GM12878 (cell line): ENCODE results near the gene PTBP3. TPM values are rescaled to one million over a fixed set of nuclear protein-coding genes. Genes with fewer than 3 reads are reported as not detected.

Source experiments
- ATAC-seq: fragments of 200-7000 bp; cut with Tn5 transposase; 3 replicates; pipeline ENCODE4 v1.9.1; 2020; ENCODE audit warnings: mild to moderate bottlenecking, moderate library complexity
- BruUV-seq: library from RNA; stranded (reverse); fragments of 400-500 nt; replicated peaks from 2 replicates; lab custom pipeline; 2021; lab: Mats Ljungman, UMichigan
- CTCF ChIA-PET: fragments of 300-600 bp; sonication (Branson Sonifier 250); formaldehyde crosslinking; extraction: SDS; loops from one replicate; lab custom pipeline; 2021; ENCODE audit warnings: inconsistent platforms; lab: Yijun Ruan, JAX
- POLR2A ChIA-PET: fragments of 350-600 bp; formaldehyde crosslinking; extraction: SDS; loops from one replicate; lab custom pipeline; 2021; ENCODE audit warnings: inconsistent platforms; lab: Charles Lee
- RAD21 ChIA-PET: fragments of 300-600 bp; sonication (Branson Sonifier 250); formaldehyde crosslinking; loops from one replicate; lab custom pipeline; 2023; ENCODE audit warnings: antibody characterized with exemption; ENCODE audit not compliant: unreplicated experiment; lab: Charles Lee
- SMC1A ChIA-PET: fragments of 300-600 bp; sonication (Branson Sonifier 250); formaldehyde crosslinking; loops from one replicate; lab custom pipeline; 2023; ENCODE audit not compliant: unreplicated experiment, uncharacterized antibody; lab: Charles Lee
- DNase-seq: peaks from one replicate; pipeline ENCODE4 v3.0.0-alpha.2; 2011; ENCODE audit warnings: low read depth, low spot score
- FAIRE-seq: peaks from 3 replicates; lab custom pipeline; 2011; peaks lifted over from hg19 to GRCh38; lab: Jason Lieb, UNC
- H2AFZ ChIP-seq: 2 replicates; pipeline ENCODE4 v1.6.0; 2011; ENCODE audit warnings: low read depth, low read length, control low read depth; ENCODE audit not compliant: control insufficient read depth
- H3K27ac ChIP-seq: 2 replicates; pipeline ENCODE4 v1.5.1; 2011; ENCODE audit warnings: control low read depth; ENCODE audit not compliant: control insufficient read depth, insufficient read depth
- H3K27me3 ChIP-seq, 2 experiments: replicated peaks in 1 of 2; 2 replicates each; pipeline versions ENCODE4 v1.6.0 to v1.6.1; 2011; ENCODE audit warnings: low read length in 1 of 2; ENCODE audit not compliant: control insufficient read depth in 2 of 2, insufficient read depth in 2 of 2
- H3K36me3 ChIP-seq, 2 experiments: 2 replicates each; pipeline ENCODE4 v1.5.1; 2011; ENCODE audit warnings: low read length in 1 of 2; ENCODE audit not compliant: control insufficient read depth in 2 of 2, insufficient read depth in 2 of 2
- H3K4me1 ChIP-seq: 2 replicates; pipeline ENCODE4 v1.6.1; 2011; ENCODE audit warnings: mild to moderate bottlenecking, low read length, moderate library complexity, mixed read lengths; ENCODE audit not compliant: control insufficient read depth, insufficient read depth
- H3K4me2 ChIP-seq: 2 replicates; pipeline ENCODE4 v1.6.0; 2011; ENCODE audit warnings: control low read depth; ENCODE audit not compliant: control insufficient read depth, insufficient read depth
- H3K4me3 ChIP-seq: fragments of 200-600 bp; sonication (generic); 2 replicates; pipeline ENCODE4 v1.5.1; 2016
- H3K79me2 ChIP-seq: 2 replicates; pipeline ENCODE4 v1.6.0; 2011; ENCODE audit warnings: low read length; ENCODE audit not compliant: control insufficient read depth, insufficient read depth
- H3K9ac ChIP-seq: 2 replicates; pipeline ENCODE4 v1.8.0; 2011; ENCODE audit warnings: low read length, control low read depth, mixed read lengths; ENCODE audit not compliant: control insufficient read depth, insufficient read depth
- H3K9me3 ChIP-seq: replicated peaks from 3 replicates; pipeline ENCODE4 v1.5.1; 2011; ENCODE audit warnings: mild to moderate bottlenecking, low read length; ENCODE audit not compliant: control insufficient read depth, insufficient read depth
- H4K20me1 ChIP-seq: 2 replicates; pipeline ENCODE4 v1.6.0; 2011; ENCODE audit not compliant: control insufficient read depth, insufficient read depth
- CHD1 ChIP-seq: IDR thresholded peaks from 2 replicates; pipeline ENCODE4 v1.6.1; 2012; ENCODE audit warnings: low read depth, low read length, improper control_type of control experiment
- IRF3 ChIP-seq: fragments of 450-650 bp; IDR thresholded peaks from 2 replicates; pipeline ENCODE4 v1.6.1; 2014; ENCODE audit warnings: mild to moderate bottlenecking
- IRF4 ChIP-seq: IDR thresholded peaks from 2 replicates; pipeline ENCODE4 v1.6.1; 2011; ENCODE audit warnings: low read depth, low read length
- LARP7 ChIP-seq: fragments of 450-650 bp; IDR thresholded peaks from 2 replicates; pipeline ENCODE4 v1.6.1; 2017; ENCODE audit warnings: mild to moderate bottlenecking
- POU2F2 ChIP-seq: IDR thresholded peaks from 3 replicates; pipeline ENCODE4 v1.6.1; 2011; ENCODE audit warnings: low read depth, mild to moderate bottlenecking, low read length, borderline replicate concordance
- RCOR1 ChIP-seq: conservative IDR thresholded peaks from 2 replicates; pipeline ENCODE4 v1.6.1; 2012; ENCODE audit warnings: low read depth, low read length, improper control_type of control experiment
- STAT3 ChIP-seq: IDR thresholded peaks from 2 replicates; pipeline ENCODE4 v1.6.1; 2011; ENCODE audit warnings: low read depth, low read length, improper control_type of control experiment
- ZZZ3 ChIP-seq: IDR thresholded peaks from 2 replicates; pipeline ENCODE4 v1.6.1; 2011; ENCODE audit warnings: low read depth; ENCODE audit not compliant: control insufficient read depth, insufficient read length
- WGBS: methylation state at CpG from one replicate; pipeline ENCODE4 v1.1.6; 2016; ENCODE audit warnings: low lambda C conversion rate; ENCODE audit not compliant: insufficient replicate concordance, insufficient coverage; ENCODE audit errors: missing lambda C conversion rate; 5-methylcytosine and 5-hydroxymethylcytosine counted together
- in situ Hi-C: fragments of 300-500 bp; cut with MboI; formaldehyde crosslinking; loops from 9 replicates; pipeline ENCODE4 v1.14.3; 2018; ENCODE audit warnings: mixed read lengths
- intact Hi-C: fragments of 100-400 bp; cut with micrococcal nuclease; formaldehyde crosslinking; loops from one replicate; pipeline ENCODE4 v1.14.2; 2022; ENCODE audit not compliant: unreplicated experiment
- polyA plus RNA-seq, 11 experiments: library from polyadenylated mRNA; depleted of rRNA in 4 of 11; unstranded in 6 of 11; stranded (reverse) in 5 of 11; fragments of >200 nt; fragmentation: Nextera tagmentation in 4 of 11; fragmentation: Illumina TruSeq in 1 of 11; extraction: Ambion mirVana in 4 of 11; extraction: Trizol in 1 of 11; gene quantifications; 1 replicate in 1 of 11; 2 replicates in 10 of 11; pipeline versions ENCODE4 v1.2.1 to v1.2.3, GENCODE V29; 2011 to 2016; ENCODE audit warnings: inconsistent platforms in 2 of 11, missing spikeins in 2 of 11, low read depth in 1 of 11
- total RNA-seq, 4 experiments: library from RNA; depleted of rRNA in 3 of 4; stranded (reverse); fragments of >200 nt in 3 of 4; fragmentation: Illumina TruSeq in 1 of 4; extraction: Trizol in 1 of 4; gene quantifications; 2 replicates each; pipeline versions ENCODE4 v1.2.1 to v1.2.3, GENCODE V29; 2013 to 2021
- TF ChIP-seq, protein P1 (sequence below): fragments of 450-650 bp; IDR thresholded peaks from 2 replicates; pipeline ENCODE4 v1.6.1; 2016; ENCODE audit warnings: mild to moderate bottlenecking
- TF ChIP-seq, protein P2 (sequence below): fragments of 450-650 bp; IDR thresholded peaks from 2 replicates; pipeline ENCODE4 v1.6.1; 2016; ENCODE audit warnings: mild to moderate bottlenecking
- TF ChIP-seq, protein P3 (sequence below): fragments of 450-650 bp; IDR thresholded peaks from 2 replicates; pipeline ENCODE4 v1.6.1; 2017; ENCODE audit warnings: borderline replicate concordance

The PTBP3 gene
- total and polyA plus RNA-seq, 10 of the 15 experiments (the other 5 are each of a cell fraction or from before 2014, with no cell fraction given) = 12.5 to 104 (median 52.7) TPM

- TF ChIP-seq ZZZ3 (no peak), LARP7 (peak; percentile 30; the same call in 1 of the 2 replicates)
- TF ChIP-seq, protein P1, sequence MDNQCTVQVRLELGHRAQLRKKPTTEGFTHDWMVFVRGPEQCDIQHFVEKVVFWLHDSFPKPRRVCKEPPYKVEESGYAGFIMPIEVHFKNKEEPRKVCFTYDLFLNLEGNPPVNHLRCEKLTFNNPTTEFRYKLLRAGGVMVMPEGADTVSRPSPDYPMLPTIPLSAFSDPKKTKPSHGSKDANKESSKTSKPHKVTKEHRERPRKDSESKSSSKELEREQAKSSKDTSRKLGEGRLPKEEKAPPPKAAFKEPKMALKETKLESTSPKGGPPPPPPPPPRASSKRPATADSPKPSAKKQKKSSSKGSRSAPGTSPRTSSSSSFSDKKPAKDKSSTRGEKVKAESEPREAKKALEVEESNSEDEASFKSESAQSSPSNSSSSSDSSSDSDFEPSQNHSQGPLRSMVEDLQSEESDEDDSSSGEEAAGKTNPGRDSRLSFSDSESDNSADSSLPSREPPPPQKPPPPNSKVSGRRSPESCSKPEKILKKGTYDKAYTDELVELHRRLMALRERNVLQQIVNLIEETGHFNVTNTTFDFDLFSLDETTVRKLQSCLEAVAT = no peak
These were observed 46.8 kb upstream of the PTBP3 start, which contains the start of gene HSDL2 (continued) for GRCh38 chr9:112380102-112380824.

GRCh38 chr9:112379177-112380101 is 46.0 kb upstream of the PTBP3 start:
- Histone ChIP-seq H3K27ac (peak overlapping the region; percentile 95), H3K9me3 (no peaks in the 10 kb centered on the region), H3K4me2 (peak overlapping the region; percentile 93), H4K20me1 (no peaks in the 10 kb centered on the region), H3K4me3 (peak overlapping the region; percentile 88), H3K36me3 (no peaks in the 10 kb centered on the region), H3K9ac (peak overlapping the region; percentile 93), H3K79me2 (peaks cover 31% of the 10 kb centered on the region), H3K4me1 (peaks cover 17% of the 10 kb centered on the region), H3K27me3 (no peaks in the 10 kb centered on the region), H2AFZ (peak overlapping the region; percentile 95)
- ChIA-PET CTCF (interaction anchor here (0.7 to 2.8 kb wide), 20 partner anchors 10 to 770 kb away, joined by 3 to 12 read pairs (median 4); partner anchors contain the start of gene INIP), SMC1A (interaction anchor here (0.8 to 2.9 kb wide), 11 partner anchors 10 to 620 kb away, joined by 3 to 24 read pairs (median 3); no protein-coding TSS in a partner anchor), POLR2A (interaction anchor here (0.6 to 2.4 kb wide), 11 partner anchors 11 to 339 kb away, joined by 3 to 8 read pairs (median 4); partner anchors contain the start of genes INIP and PTBP3), RAD21 (interaction anchor here (0.6 to 2.8 kb wide), 19 partner anchors 17 to 713 kb away, joined by 3 to 11 read pairs (median 6); partner anchors contain the start of genes INIP, KIAA1958 and PTBP3)
- DNase-seq (peak; percentile 94), ATAC-seq (peak; percentile 92), FAIRE-seq (peak; percentile 91)
- intact Hi-C loops = loop anchor here (5.0 to 10.0 kb wide), 5 partner anchors 47 to 438 kb away; partner anchors contain the start of genes INIP and PTBP3
- in situ Hi-C loops = no loop called here
- TSS peak; percentile 67 for BruUV-seq
- WGBS = under 1% methylated on average over 54 of the region's 57 CpGs
- no peak for TF ChIP-seq IRF3
- peak; percentile 75 for TF ChIP-seq IRF4
- no peak for TF ChIP-seq RCOR1
- no peak for TF ChIP-seq STAT3
- TF ChIP-seq, protein P2, sequence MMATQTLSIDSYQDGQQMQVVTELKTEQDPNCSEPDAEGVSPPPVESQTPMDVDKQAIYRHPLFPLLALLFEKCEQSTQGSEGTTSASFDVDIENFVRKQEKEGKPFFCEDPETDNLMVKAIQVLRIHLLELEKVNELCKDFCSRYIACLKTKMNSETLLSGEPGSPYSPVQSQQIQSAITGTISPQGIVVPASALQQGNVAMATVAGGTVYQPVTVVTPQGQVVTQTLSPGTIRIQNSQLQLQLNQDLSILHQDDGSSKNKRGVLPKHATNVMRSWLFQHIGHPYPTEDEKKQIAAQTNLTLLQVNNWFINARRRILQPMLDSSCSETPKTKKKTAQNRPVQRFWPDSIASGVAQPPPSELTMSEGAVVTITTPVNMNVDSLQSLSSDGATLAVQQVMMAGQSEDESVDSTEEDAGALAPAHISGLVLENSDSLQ = peak; percentile 64; the same call in 1 of the 2 replicates
- TF ChIP-seq, protein P3, sequence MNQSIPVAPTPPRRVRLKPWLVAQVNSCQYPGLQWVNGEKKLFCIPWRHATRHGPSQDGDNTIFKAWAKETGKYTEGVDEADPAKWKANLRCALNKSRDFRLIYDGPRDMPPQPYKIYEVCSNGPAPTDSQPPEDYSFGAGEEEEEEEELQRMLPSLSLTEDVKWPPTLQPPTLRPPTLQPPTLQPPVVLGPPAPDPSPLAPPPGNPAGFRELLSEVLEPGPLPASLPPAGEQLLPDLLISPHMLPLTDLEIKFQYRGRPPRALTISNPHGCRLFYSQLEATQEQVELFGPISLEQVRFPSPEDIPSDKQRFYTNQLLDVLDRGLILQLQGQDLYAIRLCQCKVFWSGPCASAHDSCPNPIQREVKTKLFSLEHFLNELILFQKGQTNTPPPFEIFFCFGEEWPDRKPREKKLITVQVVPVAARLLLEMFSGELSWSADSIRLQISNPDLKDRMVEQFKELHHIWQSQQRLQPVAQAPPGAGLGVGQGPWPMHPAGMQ = no peak
- no peak for TF ChIP-seq POU2F2
- TF ChIP-seq CHD1 = no peak
